ENCODE results near the gene CAPN10.
A peak's percentile ranks its signal among the peaks of the same experiment; 100 is the strongest.

The CAPN10 gene

GRCh38 chr2:240638512-240639160 lies 52.1 kb downstream of the CAPN10 start:
- no peak for DNase-seq (ENCODE audit: low spot score)

GRCh38 chr2:240639566-240639965 lies 53.0 kb downstream of the CAPN10 start:
- DNase-seq (ENCODE audit: low spot score), result no peak

GRCh38 chr2:240640939-240641338 lies 54.4 kb downstream of the CAPN10 start:
- peak; percentile 98 for DNase-seq (ENCODE audit: low spot score)

DNA sequence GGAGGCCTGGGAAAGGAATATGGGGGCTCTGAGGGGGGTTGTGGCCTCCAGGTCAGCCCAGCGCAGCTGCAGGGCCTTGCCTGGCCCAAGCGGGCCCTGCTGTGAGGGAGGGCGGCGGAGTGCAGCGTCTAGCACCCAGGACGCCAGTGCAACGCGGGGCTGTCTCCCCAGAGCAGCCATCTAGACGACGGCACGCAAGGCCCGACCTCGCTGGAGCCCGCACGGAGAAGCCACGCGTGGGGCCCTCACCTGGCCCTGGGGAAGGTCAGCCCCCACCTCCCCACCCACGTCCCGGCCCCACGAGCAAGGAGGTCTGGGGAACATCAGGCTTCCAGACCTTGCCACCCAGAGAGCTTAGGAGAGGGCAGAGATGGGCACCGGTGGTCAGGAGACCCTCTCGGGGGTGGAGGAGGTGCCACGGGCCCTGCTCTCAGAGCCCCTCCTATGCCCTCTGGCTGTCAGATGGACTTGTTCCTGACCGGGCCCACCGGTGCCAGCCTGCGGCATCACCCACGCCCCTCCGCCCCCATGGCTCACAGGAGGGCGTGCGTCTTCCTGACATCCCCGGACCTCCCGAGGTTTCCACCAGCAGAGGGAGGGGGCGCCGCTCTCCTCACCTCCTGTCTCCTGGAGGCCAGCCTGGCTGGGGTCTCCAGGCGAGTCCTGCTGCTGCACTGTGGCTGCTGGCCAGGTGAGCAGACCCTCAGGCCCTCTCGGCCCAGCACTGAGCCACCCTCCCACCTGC lies 55.7 kb downstream of the CAPN10 start:
- peak; percentile 43 for DNase-seq (ENCODE audit: low spot score)

DNA sequence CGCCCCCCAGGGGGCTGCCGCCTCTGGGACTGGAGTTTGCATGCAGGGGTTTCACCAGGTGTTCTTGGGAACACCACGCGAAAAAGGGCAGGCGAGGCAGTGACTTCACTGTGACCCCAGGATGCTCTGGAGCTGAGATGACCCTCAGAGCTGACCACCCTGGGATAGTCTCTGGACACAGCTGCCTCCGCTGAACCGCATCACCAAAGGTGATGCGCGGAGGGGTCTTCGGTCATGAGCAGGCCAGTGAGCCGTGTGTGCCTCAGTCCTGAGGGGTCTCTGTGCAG lies 56.2 kb downstream of the CAPN10 start:
- DNase-seq (ENCODE audit: low spot score), result no peak

GRCh38 chr2:240643093-240643810 lies 56.7 kb downstream of the CAPN10 start:
- no peak for DNase-seq (ENCODE audit: low spot score)

DNA sequence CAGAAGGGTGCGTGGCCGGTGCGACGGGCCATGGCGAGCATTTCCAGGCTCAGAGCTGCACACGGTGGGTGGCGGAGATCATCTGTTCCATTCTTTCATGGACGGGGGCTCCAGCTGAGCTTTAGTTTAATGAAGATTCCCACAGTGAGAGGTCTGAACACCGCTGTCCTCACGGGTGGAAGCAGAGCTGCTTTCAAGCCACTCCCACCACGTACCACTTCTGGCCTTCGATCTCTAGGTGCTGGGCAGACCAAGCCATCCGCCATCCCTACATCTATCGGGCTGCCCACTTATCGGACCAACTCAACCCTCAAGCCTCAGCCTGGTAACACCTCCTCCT lies 57.2 kb downstream of the CAPN10 start:
- DNase-seq (ENCODE audit: low spot score), result no peak

DNA sequence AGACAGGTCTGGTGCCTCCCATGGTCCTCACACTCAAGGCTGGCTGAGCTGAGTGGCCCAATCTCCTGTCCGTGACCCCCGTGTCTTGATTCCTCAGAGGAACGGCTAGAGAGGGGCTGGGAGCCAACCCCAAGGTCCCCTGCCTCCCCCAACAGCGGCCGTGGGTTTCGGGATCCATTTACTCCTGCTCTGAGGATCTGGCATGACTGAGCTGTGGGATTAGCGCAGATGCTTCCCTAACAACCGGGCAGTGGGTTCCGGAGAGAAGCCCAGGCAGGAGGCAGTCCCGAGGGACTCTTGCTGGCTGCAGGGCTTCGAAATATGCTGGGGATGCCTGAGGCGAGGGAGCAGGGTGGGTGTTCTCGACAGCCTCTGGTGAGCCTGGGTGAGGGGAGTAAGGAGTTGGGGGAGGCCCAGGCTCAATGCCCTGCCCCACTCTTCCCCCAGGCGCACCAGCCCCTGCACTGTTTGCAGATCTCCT lies 57.7 kb downstream of the CAPN10 start:
- no peak for DNase-seq (ENCODE audit: low spot score)

DNA sequence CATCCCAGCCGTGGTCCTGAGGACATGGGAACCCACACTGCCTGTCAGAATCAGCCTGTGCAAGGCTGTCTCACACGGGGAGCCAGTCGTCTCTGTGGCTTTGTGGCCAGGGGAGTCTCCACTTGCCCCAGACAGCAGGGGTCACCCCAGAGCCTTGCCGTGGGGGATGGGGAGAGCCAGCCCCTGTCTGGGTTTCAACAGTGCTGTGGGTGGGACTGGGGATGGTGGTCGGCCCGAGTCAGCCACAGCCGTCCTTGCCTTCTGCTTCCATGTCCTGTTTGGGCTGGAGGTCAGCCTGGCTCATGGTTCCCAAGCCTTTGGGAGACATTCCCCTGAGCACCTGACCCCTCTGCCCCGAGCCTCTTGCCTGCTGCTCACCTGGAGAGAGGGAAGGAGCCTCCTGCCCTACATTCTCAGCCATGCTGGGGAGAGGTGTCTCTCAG lies 58.3 kb downstream of the CAPN10 start:
- peak; percentile 31 for DNase-seq (ENCODE audit: low spot score)

DNA sequence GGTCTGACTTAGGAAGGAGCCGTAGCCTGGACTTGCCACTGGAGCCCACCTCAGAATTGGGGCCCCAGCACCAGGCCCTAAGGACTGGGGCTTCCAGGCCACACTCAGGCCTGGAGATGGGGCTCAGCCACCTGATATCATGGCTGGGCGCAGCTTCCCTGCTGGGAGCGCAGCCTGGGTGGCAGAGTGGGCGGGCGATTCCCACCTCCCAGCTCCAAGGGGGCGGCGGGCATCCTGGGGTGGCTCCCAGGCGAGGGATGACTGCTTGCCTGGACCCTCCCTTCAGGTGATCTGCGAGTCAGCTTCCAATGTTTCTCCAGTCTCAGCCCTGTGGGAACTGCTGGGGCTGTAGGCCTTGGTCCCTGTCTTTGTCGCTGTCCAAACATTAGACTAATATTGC lies 58.8 kb downstream of the CAPN10 start:
- no peak for DNase-seq (ENCODE audit: low spot score)

DNA sequence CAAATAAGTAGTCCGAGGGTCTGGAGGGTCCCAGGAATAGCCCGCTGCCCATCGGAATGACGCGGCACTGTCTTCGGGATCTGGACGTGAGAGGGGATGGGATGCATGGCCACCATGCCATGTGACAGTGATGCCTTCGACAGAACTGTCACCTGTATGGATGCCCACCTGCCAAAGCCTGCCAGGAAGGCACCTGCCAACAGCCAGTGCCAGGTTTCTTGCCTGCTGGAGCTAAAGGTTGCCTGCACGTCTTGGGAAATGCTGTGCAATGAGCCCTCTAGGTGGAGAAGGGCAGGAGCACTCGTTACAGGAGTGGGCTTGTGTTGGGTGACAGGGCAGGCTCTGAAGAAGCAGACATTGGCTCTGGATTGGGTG lies 59.3 kb downstream of the CAPN10 start:
- no peak for DNase-seq (ENCODE audit: low spot score)

GRCh38 chr2:240646176-240646899 lies 59.8 kb downstream of the CAPN10 start:
- no peak for DNase-seq (ENCODE audit: low spot score)

GRCh38 chr2:240646900-240647502 lies 60.5 kb downstream of the CAPN10 start:
- DNase-seq (ENCODE audit: low spot score), result no peak

GRCh38 chr2:240647503-240648154 lies 61.1 kb downstream of the CAPN10 start:
- no peak for DNase-seq (ENCODE audit: low spot score)

DNA sequence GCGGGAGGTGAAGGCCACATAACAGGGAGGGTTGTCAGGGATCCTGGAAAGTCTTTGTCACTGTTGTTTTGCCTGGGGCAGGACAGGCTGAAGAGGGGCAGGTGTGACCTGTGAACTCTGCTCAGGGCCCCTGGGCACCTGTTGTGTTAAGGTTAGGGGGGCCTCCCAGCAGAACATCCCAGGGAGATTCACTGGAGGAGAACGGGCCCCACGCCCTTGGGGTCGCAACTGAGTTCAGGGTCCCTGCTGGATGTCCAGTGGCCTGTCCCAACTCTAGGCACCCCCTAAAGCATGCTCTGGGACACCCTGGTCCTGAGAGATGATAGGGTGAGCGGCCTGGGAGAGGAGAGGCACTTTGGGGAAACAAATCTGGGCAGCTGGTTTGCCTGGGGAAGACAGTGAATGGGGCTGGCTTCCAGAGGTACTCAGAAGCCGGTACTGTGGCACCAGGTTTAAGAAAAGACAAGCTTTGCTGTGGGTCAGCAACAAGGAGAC lies 61.7 kb downstream of the CAPN10 start:
- DNase-seq (ENCODE audit: low spot score), result no peak

Measured in iPS-NIHi11 (cell line).